ENCODE results near the gene SMIM35.

The SMIM35 gene

DNA sequence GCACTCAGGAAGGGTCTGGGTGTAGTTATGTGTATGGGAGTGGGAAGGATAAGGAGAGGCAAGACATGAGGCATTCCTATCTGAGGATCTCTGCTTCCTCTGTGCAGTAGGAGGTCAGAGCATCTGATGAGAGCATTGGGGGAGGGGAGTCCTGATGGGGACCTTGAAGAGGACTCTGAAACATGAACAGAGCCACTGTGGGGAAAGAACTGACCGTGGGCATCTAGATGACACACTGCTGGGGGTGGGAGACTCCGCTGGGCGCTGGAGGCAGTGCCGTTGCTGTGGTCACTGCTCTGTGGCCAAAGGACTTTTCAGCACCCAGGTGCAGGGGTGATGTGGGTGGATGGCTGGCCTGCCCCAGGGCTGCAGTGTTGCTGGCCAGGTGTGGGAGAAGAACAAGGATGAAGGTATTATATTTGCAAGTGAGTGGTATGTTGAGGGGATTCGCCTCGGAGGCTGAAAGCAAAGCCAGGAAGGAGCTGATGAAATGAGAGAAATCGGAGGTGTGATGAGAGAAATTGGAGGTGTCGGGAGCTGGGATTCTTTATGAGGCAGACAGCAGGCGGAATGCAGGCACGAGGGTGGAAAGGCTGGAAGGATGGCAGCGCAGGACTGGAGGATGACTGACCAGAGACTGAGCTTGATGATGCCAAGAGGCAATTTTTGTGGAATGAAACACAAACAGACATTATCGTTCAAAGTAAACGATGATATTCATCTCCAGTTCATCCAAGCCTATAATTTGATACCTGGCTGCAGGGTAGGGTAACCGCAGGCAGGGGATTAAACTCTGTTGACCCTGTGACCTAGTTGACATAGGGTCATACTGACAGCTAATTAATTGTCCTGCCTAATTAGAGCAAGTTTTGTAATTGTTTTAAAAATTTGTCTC, 29.3 kb downstream of the SMIM35 start:
- DNase-seq (ENCODE audit: low spot score), result no peak

DNA sequence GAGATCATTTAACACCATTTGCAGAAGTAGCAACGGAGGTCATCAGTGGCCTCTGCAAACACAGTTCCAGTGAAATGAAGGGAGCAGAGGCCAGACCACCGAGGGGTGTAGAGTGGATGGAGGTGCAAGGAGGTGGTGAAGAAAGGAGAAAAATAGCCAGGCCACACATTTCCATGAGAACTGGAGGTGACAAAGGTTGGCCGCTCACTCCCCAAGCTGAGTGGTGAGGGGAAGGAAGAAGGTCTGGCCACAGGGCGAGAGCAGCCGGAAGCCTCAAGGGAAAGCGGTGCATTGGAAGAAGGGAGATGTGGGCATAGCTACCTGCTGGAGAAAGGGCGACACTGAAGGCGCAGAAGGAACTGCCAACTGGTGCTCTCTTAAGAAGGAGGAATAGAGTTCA, 30.0 kb downstream of the SMIM35 start:
- no peak for DNase-seq (ENCODE audit: low spot score)

DNA sequence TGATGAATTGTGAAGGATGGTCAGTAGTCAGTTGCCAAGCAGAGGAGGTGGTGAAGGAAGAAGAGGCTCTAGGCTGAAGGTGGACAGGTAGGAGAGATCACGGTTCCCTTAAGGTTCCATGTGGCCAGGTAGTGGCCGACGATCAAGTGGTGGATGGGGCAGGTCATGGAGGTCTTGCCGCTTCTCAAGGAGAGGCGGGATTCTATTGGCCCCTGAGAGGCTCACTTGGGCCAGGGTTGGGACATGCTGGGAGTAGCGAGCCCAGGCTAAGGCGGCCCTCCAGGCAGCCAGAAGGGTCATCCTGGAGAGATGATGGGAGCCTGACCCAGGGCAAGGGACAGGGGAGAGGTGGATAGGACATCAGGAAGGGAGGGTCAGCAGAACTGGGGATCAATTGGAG, 30.8 kb downstream of the SMIM35 start:
- DNase-seq (ENCODE audit: low spot score), result no peak

DNA sequence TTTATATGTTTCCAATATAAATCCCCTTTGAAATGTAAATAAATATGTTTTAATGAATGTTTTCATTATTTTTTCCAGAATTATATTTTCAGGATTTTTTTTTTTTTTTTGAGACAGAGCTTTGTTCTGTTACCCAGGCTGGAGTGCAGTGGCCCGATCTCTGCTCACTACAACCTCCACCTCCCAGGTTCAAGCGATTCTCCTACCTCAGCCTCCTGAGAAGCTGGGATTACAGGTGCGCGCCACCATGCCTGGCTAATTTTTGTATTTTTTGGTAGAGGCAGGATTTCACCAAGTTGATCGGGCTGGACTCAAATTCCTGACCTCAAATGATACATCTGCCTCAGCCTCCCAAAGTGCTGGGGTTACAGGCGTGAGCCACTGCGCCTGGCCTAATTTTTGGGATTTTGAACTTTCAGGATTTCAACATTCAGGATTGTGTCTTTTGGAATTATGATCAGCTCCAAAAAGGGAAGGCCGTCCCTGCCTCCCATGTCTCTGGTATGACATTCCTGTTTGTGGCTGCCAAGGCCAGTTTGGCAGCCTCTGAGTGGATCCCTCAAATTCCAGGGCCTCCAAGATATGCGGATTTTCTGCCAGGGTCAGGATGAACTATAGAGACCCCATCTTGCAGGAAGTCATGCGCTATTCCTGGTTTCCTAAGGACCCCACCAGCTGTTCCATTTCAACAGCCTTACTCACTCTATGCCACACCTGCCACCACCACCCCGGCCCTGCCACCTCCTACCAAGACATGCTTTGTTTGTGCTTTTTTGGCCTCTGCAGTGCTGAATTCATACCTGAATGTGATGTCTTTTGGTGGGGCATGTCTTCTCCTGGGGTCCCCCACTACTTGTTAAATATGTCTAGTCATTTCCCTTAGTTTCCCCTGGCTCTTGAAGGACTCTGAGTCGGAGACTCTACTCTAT, 31.8 kb downstream of the SMIM35 start:
- DNase-seq (ENCODE audit: low spot score), result no peak

DNA sequence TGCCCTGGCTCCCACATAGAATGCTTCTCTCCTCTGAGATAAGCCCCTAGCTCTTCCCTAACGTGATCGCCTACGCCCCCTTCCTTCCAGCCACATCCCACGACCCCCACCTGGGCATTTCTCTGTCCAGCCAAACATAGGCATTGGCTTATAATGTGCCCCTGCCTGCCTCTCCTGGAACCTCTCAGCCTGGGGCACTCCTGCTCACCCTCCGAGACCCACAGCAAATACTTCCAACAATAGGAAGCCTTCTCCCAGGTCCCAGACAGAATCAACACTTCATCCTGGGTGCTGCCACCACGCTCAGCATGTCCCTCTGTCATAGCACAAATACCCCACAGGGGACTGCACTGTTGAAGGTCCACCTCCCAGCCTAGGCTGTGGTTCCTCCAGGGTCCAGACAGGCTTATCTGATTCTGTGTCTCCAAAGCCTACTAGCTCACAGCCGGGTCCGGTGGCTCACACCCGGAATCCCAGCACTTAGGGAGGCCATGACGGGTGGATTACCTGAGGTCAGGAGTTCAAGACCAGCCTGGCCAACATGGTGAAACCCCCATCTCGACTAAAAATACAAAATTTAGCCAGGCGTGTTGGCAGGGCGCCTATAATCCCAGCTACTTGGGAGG, 34.1 kb downstream of the SMIM35 start:
- DNase-seq (ENCODE audit: low spot score), result no peak

DNA sequence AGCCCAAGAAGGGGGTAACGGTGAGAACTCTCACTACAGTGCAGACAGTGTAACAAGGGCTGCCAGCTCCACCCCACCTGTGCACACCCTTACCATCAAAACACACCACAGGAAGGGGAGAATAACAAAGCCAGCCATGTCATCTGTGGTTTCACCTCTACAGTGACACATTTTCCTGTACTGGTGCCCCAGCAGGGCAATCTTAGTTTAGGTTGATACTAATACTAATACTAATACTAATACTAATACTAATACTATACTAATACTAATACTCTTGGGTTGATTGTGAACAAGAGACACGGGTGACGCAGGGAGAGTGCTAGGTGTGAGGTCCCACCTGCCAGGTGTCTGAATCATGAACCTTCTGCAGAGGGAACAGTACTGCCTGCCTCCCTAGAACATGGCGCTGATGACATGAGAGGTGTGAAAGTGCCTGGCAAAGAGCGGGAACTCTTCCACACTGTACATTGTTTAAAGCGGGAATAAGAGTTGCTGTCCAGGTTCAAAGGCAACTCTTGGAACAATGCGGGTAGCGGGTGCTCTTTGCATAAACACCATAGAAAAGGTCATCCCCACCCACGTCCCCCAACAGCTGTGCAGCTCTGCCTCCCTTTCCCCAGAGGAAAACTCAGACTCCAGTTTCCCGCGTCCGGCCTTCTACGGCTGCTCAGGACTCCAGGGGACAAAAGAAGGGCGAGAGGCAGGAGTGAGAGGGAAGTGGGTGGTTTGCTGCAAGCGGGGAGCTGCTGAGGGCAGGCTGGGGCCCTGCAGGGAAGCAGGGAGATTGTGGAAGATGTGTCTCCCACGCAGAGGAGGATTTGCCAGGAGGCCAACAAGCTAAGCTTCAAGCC, 34.9 kb downstream of the SMIM35 start:
- no peak for DNase-seq (ENCODE audit: low spot score)

DNA sequence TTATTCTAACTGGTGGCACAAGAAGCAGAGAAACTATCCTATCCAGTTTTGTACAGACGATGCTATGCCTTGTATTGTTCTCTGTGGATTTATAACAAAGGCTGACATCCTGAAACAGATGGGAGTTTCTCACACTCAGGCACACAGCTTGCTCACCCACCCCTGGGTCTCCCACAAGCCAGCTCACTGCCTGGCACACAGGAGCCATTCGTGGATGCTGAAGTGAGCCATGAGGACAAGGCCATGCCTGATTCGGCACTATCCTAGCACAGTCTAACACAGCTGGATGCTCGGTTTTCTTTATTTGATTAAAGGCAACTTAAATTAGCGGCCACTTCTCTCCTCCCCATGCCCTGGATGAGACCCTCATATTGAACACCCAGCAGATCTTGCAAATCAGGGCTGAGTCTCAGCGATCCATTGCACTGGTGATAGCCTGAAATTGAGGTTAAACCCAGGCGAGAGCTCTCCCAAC, 35.6 kb downstream of the SMIM35 start:
- no peak for DNase-seq (ENCODE audit: low spot score)

DNA sequence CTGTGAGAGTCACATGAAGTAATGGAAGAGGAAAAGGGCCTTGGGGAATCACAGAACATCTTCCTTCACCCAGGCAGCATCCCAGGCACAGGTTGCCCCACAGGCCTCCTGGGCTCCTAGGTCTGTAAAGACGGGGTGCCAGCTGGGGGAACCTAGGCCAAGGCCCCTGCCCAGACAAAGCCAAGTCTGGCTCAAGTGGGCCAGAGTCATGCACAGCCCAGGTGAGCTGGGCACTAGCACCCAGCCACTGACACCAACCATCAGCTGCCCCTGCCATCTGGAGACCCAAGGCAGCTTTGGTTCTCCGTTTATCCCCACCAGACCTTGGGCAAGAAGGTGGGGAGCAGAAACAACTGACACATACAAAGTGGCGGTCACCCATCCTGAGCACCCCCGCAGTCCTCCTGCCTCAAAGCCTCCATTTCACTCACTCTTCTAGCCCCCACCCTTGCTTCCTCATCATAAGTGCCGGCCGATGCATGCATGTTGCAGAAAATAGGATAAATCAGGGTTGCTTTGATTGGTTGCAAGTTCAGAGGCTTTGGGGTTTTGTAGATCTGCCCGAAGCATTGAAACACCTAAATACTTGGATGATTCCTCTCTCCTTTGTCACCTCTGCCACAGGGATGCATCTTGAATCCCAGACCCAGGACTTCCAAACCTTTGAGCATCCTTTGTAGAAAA, 36.4 kb downstream of the SMIM35 start:
- DNase-seq (ENCODE audit: low spot score), result no peak

DNA sequence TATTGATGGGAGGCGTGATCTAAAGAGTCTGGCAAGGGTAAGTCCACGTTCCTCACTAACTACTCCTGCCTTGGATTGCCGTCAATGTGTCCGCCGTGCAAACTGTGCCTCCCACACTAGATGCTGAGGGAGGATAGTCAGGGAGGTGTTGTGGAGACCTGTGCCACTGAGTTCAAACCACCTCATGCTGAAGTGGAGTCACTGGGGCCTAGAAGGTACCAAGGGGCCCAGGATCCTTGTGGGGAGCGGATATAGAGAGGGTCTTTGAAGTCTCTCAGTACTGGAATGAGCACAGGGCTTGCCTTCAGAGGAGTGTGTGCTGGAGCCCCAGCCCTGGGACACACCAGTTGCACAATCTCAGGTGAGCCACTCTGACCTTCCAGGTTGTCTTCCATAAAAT, 37.0 kb downstream of the SMIM35 start:
- DNase-seq (ENCODE audit: low spot score), result no peak

DNA sequence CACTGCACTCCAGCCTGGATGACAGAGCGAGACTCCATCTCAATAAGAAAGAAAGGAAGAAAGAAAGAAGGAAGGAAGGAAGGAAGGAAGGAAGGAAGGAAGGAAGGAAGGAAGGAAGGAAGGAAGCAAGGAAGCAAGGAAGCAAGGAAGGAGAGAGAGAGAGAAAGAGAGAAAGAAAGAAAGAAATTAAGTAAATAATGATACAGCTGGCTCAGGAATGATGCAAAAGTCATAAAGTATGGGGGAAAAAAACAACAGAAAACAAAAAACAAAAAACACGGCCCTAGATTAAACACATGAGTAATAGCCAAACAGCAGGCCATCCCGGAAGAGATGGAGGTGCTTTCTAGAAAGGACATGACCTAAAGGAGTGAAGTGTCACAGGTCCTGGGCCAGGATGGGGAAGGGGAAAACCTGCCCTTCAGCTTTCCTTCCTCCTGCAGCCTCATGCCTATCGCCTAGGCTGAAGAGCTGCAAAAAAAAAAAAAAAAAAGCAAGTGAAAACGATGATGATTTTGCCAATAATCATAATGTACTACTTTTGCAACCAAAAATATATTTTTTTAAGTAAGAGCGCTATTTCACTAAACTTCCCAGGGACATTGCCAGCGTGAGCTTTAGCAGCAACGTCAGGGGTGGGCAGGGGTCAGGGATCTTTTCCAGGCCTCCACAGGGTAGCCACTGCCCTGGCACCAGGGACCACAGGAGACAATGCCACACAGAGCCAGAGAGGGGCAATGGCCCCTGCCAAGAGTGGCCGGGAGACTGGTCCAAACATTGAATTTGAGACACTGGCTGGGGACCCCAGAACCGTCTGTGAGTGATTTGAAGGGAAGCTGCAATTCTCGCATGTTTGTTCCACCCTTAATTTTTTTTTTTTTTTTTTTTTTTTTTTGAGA, 38.0 kb downstream of the SMIM35 start:
- no peak for DNase-seq (ENCODE audit: low spot score)

DNA sequence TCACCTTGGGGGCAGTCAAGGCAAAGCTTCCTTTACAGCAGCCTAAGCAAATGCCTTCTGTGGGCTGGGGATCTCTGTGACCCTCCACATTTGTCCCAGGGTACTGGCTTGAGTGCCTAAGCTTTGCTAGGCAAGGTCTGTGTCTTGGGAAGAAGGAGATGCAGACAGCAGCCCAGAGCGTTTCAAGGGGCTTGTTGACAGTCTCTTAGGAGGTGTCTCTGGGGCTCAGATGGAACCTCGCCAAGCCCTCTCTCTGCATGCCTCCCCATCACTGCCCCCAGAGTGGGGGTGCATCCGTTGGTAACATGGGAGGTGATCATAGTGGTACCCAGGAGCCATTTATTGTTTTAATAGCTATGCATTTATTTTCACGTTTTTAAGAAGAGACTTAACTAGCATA, 39.0 kb downstream of the SMIM35 start:
- no peak for DNase-seq (ENCODE audit: low spot score)

DNA sequence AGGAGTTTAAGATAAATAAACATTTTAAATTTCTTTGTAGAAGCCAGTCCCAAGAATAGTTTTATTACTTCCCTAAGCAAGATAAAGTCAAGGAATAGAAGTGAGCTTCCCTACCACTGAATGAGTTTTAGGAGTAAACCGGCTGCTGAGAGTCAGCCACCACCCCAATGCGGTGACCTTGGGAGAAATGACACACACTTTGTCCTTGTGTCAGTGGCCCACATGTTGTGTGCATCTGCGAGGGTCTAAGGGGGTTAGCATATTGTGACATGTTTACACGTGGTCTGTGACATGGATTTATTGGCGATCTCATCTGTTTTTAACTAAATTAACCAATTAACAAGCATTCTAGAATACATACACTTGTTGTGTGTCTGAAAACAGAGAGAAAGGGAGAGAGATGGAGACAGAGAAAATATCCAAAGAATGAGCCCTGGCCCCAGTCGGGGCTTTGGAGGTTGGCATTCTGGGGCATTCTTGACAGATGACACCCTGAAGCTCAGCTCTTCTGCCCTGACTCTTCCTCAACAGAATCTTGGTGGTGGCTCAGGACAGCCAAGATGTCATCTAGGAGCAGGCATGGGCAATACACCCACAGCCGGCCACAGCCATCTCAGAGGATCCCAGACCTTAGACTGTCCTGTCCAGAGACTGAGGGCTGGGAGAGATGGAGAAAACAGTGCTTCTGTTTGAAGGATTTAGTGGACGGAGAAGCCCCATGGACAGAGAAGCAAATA, 39.6 kb downstream of the SMIM35 start:
- DNase-seq (ENCODE audit: low spot score), result no peak

DNA sequence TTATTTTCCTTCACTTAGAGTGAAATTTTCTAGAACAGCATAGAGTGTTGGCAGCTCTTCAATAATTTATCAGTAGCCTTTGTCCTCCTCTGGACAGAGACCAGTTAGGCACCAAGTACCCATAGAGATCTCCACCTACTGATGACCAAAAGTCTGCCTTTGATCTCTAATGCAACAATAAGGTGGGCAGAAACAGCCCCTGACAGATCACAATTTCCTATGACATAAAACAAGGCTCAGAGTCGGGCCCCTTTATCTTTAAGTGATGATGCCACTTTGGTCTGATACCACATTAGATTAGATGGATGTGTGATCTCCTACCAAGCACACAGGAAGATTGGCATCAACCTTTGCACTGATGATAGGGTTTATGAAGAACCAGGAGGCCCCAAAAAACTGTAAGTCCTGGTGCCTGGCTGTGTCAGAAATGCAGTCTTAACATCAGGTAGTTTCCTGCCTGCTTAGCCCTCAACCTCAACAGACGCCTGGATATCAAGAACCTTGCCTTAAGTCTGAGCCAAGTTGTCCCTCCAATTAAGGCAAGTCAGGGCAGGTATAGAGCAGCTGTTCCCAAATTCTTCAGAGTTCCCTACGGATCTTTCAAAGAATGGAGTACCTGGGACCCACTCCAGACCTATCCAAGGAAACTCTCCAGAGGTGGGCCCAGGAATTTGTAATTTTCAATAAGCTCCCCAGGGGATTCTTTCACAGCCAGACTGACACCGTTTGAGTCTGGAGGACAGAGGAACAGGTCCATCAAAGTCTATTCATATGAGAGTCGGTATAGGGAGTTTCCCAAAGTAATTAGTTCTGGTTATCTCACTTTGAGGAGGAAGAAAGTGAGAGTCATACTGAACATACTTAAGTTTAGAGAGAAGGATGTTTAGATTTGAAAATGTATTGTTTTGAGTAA, 40.5 kb downstream of the SMIM35 start:
- no peak for DNase-seq (ENCODE audit: low spot score)

DNA sequence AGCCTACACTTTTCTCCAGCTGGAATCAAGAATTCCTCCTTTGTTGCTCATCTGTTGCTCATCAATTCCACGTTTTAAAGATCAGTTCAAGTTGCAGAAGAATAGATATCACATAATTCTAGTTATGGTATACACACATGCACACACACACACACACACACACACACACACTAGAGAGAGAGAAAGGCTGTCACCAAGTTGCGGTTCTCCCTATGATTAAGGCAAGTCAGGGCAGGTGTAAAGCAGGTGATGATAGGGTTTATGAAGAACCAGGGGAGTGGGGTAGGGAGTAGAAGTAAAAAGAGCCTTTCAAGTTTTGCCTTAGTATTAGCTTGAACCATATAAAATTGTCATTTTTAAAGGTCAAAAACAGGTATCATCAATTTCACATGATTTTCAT, 41.6 kb downstream of the SMIM35 start:
- DNase-seq (ENCODE audit: low spot score), result no peak

DNA sequence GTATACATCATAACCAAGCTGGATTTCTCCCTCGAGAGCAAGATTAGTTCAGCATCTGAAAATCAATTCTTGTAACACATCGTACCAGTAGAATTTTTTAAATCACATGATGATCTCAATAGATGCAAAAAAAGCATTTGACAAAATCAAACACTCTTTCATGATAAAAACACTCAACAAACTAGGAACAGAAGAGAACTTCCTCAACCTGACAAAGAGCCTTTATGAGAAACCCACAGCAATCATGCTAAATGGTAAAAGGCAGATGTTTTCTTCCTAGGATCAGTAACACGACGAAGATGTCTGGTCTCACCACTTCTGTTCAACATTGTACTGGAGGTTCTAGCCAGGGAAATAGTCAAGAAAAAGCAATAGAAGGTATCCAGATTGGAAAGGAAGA, 44.0 kb downstream of the SMIM35 start:
- no peak for DNase-seq (ENCODE audit: low spot score)

DNA sequence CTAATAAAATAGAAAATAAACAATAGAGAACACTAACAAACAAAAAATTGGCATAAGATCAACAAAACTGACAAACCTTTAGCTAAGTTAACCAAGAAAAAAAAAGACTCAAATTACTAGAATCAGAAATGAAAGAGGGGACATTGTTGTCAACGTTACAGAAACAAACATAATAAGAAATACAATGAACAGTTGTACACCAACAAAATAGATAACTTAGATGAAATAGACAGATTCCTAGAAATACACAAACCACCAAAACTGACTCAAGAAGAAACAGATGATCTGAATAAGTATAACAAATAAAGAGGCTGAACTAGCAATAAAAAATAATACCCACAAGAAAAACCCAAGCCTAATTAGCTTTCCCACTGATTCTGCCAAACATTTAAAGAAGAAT, 44.6 kb downstream of the SMIM35 start:
- DNase-seq (ENCODE audit: low spot score), result no peak

DNA sequence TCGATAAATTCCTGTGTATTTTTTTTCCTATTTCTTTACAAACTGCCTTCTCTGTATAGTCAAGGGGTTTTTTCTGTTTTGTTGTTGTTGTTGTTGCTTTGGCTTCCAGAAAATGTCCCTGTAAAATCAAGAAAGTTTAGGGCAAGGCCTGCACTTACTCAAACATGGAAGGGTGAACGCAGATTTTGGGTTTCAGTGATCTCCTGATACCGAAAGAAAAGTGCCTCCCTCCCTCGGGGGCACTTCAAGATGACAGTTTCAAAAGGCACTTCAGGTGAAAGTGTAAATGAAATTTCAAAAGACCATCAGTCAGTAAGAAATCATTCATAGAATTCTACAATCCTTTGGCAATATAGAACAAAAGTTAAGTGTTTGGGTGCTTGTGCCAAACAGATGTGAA, 53.3 kb downstream of the SMIM35 start:
- no peak for DNase-seq (ENCODE audit: low spot score)

DNA sequence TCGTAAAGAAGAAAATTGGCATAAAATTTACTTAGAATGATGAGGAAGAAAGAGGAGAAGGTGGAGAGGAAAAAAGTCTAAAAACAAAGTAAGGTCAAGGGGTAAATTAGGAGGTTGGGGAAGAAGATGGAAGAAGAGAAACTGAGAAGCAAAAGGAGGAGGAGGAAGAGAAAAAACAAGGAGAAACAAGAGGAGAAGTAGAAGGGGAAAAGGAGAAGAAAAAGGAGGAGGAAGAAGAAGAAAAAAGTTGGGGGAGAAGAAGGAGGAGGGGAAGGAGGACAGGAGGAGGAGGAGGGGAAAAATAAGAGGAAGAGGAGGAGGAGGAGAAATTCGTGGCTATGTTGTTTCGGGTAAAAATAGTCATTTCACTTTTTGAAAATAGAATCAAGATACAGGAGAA, 58.1 kb downstream of the SMIM35 start:
- DNase-seq (ENCODE audit: low spot score), result no peak

All from AG20443 (cell line).